HG03039 (cell line): Measurements from ENCODE around the gene HSD17B3.
A peak's percentile ranks its signal among the peaks of the same experiment; 100 is the strongest.
"Not testable (repeated sequence)": the region's sequence is repeated elsewhere in the genome, so short reads cannot be mapped to it uniquely, and the experiment has no call there.

ENCODE experiments used
- ATAC-seq: cut with Tn5 transposase; IDR thresholded peaks from one replicate; pipeline ENCODE4 v1.9.1; 2021; ENCODE audit warnings: mild to moderate bottlenecking, moderate library complexity; ENCODE audit not compliant: unreplicated experiment

Gene HSD17B3

GRCh38 chr9:96236854-96237550, 65.0 kb downstream of the HSD17B3 start:
- no peak for ATAC-seq

- not testable (repeated sequence) for ATAC-seq
Measured at GRCh38 chr9:96236337-96236736, 65.6 kb downstream of the HSD17B3 start.

DNA sequence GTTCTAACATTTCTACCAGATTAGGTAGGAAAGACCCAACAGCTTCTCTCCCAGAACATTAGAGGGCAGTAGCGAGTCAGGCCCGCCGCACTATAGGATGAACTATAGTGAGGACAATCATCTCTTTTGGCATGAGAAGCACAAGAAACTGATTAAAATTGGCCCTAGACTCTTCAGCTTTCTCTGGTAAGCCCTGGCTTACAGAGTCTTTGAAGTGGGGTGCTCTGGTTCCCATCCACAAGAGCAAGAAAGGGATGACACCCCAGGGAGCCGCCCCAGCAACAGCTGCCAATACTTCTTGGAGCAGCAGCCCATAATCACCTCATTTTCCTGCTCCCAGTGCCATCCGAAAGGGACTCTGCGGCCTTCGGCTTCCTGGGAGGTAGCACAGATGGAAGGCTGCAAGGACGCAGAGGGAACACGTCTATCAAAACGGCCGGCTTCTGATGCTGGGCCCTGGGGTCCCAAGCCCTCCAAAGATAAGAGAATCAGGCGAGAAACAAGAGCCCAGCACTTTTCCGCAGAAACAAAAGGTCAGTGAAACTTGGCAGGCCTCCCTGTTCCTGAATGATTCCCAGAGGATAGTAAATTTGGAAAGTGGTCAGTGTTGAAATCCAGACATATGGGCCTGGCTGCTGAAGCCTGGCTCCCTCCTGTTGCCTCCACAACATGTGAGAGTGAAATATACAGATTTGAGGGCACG, 69.3 kb downstream of the HSD17B3 start:
- no peak for ATAC-seq

GRCh38 chr9:96232164-96232538, 69.8 kb downstream of the HSD17B3 start:
- no peak for ATAC-seq

- ATAC-seq: no peak
Measured at GRCh38 chr9:96230002-96230401, 72.0 kb downstream of the HSD17B3 start.

GRCh38 chr9:96222132-96222531, 79.8 kb downstream of the HSD17B3 start:
- ATAC-seq: no peak

DNA sequence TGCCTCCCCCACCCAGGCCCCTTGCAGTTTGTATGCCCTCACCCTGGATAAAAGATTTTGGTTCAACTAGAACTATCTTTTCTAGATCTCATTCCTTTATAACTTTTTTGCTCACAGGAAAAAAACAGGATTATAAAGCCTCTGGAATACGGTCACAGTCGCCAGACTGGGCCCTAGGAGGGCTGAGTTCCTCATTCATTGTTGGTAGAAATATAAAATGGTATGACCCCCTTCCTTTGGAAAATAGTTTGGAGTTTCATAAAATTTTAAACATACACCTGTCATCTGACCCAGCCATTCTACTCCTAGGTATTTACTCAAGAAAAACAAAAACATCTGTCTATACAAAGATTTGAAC, 82.1 kb downstream of the HSD17B3 start:
- no peak for ATAC-seq

GRCh38 chr9:96219026-96219899, 82.7 kb downstream of the HSD17B3 start:
- no peak for ATAC-seq

GRCh38 chr9:96217754-96218693, 84.0 kb downstream of the HSD17B3 start:
- ATAC-seq: peak; percentile 71

- ATAC-seq: no peak
Measured at GRCh38 chr9:96217294-96217707, 84.7 kb downstream of the HSD17B3 start.

DNA sequence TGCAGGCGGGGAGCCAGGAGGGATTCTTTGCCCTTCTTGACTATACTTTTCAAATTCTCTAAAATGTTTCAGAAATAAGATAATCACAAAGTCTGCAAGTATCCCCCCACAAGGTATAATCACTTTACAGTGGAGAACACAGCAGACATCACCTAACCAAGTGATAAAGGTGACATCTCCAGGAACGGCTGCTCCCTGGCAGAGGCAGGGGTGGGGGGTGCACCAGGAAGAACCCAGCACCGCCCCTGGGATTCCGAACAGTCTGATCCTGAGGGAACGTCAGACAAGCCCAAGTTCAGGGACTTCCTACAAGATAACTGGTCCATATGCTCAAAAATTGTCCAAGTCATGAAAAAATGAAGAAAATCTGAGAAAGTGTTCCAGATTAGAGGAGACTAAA, 85.4 kb downstream of the HSD17B3 start:
- ATAC-seq: no peak

- ATAC-seq: no peak
Measured at GRCh38 chr9:96215841-96216240, 86.1 kb downstream of the HSD17B3 start.

- ATAC-seq: no peak
Measured at GRCh38 chr9:96214635-96215034, 87.3 kb downstream of the HSD17B3 start.

- no peak for ATAC-seq
Measured at GRCh38 chr9:96209407-96210271, 92.3 kb downstream of the HSD17B3 start.

DNA sequence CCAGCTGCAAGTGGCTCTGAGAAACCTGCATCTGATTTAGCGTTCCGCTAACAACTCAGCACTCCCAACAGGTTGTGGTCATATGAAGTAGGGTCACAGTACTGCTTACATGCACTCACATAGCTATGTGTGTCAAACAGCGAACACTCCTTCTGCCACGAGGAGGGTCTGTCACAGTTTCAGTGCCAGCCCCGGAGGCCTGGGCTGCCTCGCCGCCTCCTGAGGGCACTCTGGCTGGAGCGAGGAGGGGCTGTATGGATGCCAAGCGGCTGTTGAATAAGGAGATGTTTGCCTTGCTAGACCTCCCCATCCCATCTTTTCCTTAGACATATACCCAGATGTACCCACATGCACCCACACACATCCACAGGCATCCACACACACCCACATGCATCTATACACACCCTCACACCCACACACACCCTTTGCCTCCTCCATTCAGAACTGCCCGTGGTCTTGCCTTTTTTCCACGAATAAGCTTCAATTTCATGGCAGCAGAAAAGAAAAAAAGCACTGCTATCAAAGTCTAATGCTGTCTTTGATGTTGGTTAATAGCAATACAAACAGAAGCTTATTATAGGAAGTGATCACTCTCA, 95.7 kb downstream of the HSD17B3 start:
- ATAC-seq: no peak

GRCh38 chr9:96204853-96205252, 97.1 kb downstream of the HSD17B3 start:
- no peak for ATAC-seq

DNA sequence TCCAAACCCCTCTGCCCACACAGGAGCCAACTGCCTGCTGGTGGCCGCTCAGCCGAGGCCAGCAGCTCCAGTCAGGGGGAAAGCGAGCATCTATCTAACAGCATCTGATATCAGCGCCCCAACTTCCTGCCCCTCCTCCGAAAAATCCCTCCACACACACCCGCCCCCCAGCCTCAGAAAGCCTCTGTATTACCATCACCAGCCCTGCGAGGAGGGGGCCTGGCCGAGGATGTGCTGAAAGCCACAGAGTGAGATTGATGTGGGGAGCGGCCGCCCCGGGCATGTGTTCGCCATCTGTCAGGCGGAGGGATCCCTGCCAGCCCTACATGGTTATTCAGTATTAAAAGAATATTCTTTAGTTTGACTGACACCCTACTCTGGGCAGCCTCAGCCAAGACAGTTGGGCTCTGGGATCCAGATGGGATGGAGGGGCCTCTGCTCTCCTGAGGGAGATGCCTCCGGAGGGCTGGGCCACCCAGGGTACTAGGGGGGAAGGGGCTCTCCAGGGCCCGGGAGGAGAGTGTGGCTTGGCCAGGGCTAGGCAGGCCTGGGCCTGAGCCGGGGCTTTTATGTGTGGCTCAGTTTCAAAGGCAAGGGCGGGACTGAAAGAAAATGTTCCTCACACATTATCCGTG, 98.0 kb downstream of the HSD17B3 start:
- ATAC-seq: no peak

- ATAC-seq: no peak
Measured at GRCh38 chr9:96202971-96203780, 98.8 kb downstream of the HSD17B3 start.
